Measurements from ENCODE around the gene HNRNPC. TPM values are rescaled to one million over a fixed set of nuclear protein-coding genes. Genes with fewer than 3 reads are reported as not detected.
A peak's percentile ranks its signal among the peaks of the same experiment; 100 is the strongest.
"Not testable (repeated sequence)": the region's sequence is repeated elsewhere in the genome, so short reads cannot be mapped to it uniquely, and the experiment has no call there.

HNRNPC gene
- total and polyA plus RNA-seq, 8 donors, result 118 to 269 (median 184) TPM

DNA sequence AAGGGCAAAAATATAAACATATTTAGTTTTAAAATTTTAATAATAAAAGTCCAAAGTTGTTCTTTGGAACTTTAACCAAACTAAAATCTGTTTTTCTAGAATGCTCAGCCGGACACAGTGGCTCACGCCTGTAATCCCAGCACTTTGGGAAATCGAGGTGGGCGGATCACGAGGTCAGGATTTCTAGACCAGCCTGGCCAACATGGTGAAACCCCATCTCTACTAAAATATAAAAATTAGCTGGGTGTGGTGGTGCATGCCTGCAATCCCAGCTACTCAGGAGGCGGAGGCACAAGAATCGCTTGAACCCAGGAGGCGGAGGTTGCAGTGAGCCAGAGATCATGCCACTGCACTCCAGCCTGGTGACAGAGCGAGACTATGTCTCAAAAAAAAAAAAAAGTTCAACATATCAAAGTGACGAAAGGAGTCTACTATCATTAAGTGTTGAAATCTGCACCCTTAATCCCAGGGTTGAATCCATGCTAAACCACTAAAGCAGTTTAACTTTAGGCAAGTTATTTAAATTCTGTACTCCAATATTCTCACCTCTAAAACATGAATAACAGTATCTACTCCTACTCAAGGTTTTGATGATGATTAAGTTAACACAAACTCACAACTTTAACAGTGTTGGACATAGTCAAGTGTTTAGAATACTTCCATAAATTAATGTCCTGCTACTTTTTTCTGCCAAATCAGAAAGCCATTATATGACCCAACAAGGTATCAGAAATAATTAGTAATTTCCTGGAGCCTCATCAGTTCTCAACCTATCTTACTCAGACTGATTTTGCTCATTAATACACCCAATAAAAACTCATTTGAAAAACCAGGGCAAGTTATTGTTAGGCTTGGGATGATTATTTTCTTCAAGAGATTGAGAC lies 11.0 kb downstream of the HNRNPC start:
- TF ChIP-seq, protein P1, sequence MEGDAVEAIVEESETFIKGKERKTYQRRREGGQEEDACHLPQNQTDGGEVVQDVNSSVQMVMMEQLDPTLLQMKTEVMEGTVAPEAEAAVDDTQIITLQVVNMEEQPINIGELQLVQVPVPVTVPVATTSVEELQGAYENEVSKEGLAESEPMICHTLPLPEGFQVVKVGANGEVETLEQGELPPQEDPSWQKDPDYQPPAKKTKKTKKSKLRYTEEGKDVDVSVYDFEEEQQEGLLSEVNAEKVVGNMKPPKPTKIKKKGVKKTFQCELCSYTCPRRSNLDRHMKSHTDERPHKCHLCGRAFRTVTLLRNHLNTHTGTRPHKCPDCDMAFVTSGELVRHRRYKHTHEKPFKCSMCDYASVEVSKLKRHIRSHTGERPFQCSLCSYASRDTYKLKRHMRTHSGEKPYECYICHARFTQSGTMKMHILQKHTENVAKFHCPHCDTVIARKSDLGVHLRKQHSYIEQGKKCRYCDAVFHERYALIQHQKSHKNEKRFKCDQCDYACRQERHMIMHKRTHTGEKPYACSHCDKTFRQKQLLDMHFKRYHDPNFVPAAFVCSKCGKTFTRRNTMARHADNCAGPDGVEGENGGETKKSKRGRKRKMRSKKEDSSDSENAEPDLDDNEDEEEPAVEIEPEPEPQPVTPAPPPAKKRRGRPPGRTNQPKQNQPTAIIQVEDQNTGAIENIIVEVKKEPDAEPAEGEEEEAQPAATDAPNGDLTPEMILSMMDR (IDR thresholded peaks at IDR 0.05), result no peak
- Histone ChIP-seq H3K27me3 (no peaks in the 10 kb centered on the region), H3K4me3 (no peak overlapping the region), H3K27ac (no peak overlapping the region), H3K4me1 (peaks cover 21 to 51% (median 48%) of the 10 kb centered on the region in 3 donors), H3K36me3 (peaks cover 0 to 28% (median 4%) of the 10 kb centered on the region in 3 donors), H3K9me3 (no peaks in the 10 kb centered on the region)
- WGBS, 2 donors, result 72 to 86% methylated on average over 10 of the region's 10 CpGs
- FAIRE-seq (no peak), ATAC-seq (no peak), DNase-seq (no peak)
- intact Hi-C loops (cut with DNase I), result no loop called here

DNA sequence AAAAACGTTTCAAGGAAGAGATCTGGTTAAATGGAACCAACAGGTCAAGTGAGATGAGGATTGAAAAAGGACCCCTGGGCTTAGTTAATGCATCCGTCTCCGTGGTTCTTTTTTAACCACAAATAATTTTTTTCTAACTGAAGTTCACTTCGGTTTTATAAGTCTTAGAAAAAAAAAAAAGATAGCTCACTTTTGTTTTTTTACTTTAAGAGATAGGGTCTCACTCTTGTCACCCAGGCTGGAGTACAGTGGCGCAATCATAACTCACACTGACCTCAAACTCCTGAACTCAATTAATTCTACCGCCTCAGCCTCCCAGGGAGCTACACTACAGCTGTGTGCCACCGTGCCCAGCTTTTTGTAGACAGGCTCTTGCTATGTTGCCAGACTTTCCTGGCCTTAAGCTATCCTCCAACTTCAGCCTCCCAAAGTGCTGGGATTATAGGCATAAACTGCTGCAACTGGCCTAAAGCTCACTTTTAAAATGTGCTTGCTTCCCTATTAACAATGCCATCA lies 11.8 kb downstream of the HNRNPC start:
- no peaks in the 10 kb centered on the region for H3K9me3 ChIP-seq
- TF ChIP-seq, protein P1 (IDR thresholded peaks at IDR 0.05), result no peak
- intact Hi-C loops (cut with DNase I), result no loop called here
- peaks cover 14 to 44% (median 40%) of the 10 kb centered on the region in 3 donors for H3K4me1 ChIP-seq
- no peak for FAIRE-seq
- no peak overlapping the region for H3K4me3 ChIP-seq
- H3K27ac ChIP-seq, result no peak overlapping the region
- 32% methylated on average over 7 of the region's 7 CpGs for WGBS, 2 donors
- DNase-seq, result no peak
- H3K27me3 ChIP-seq, result no peaks in the 10 kb centered on the region
- peak in 3 of 4 donors; percentile 38 to 47 (median 44) for ATAC-seq
- H3K36me3 ChIP-seq, result peaks cover 0 to 21% (median 4%) of the 10 kb centered on the region in 3 donors

DNA sequence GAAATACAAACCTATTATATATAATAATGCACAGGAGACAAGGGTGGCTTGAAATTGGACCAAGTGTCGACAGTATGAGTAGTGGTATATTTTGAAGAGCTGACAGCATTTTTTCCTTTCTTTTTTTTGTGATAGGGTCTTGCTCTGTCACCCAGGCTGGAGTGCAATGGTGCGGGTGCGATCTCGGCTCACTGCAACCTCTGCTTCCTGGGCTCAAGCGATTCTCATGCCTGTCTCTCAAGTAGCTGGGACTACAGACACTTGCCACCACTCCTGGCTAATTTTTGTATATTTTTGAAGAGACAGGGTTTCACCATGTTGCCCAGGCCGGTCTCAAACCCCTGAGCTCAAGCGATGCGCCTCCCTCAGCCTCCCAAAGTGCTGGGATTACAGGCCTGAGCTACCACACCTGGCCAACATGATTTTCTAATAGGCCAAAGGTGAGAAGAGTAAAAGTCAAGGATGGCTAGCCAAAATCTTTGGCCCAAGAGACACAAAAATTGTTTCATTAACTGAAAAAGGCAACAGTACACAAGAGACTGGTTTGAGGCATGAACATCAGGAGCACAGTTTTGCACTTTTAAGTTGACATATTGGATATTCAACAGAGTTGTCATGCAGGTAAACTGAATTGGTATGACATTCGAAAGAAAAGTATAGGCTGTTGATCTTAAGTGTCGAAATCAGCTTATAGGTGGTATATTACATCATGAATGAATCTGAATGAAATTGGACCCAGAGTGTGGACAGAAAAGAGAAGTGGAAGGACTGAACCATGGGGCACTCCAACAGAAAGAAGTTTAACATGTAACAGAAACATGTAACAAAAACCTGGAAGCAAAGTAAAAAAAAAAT lies 12.5 kb downstream of the HNRNPC start:
- intact Hi-C loops (cut with DNase I), result no loop called here
- Histone ChIP-seq H3K4me1 (peaks cover 12 to 37% (median 33%) of the 10 kb centered on the region in 3 donors), H3K4me3 (no peak overlapping the region), H3K27me3 (no peaks in the 10 kb centered on the region), H3K36me3 (peaks cover 0 to 15% (median 4%) of the 10 kb centered on the region in 3 donors), H3K9me3 (no peaks in the 10 kb centered on the region), H3K27ac (no peak overlapping the region)
- DNase-seq (no peak), FAIRE-seq (no peak), ATAC-seq (no peak)
- WGBS, 2 donors, result 88 to 91% methylated on average over 10 of the region's 10 CpGs
- TF ChIP-seq, protein P1 (IDR thresholded peaks at IDR 0.05), result no peak

DNA sequence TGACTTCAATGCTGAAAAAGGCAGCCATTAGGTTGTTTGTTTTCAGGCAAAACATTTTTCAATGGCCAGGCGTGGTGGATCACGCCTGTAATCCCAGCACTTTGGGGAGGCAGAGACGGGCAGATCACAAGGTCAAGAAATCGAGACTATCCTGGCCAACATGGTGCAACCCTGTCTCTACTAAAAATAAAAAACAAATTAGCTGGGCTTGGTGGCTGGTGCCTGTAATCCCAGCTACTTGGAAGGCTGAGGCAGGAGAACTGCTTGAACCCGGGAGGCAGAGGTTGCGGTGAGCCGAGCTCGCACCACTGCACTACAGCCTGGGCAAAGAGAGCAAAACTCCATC lies 13.2 kb downstream of the HNRNPC start:
- H3K27me3 ChIP-seq, result not testable (repeated sequence)
- peaks cover 0 to 15% (median 4%) of the 10 kb centered on the region in 3 donors for H3K36me3 ChIP-seq
- H3K4me1 ChIP-seq, result peaks cover 7 to 34% (median 26%) of the 10 kb centered on the region in 3 donors

More for the DNA sequence above, 13.2 kb downstream of the HNRNPC start:
- H3K9me3 ChIP-seq; DNase-seq; intact Hi-C loops (cut with DNase I); H3K4me3 ChIP-seq; H3K27ac ChIP-seq; ATAC-seq; FAIRE-seq: not testable (repeated sequence)
- 78 to 80% methylated on average over 8 of the region's 8 CpGs for WGBS, 2 donors

Data from pancreas (tissue), 10 donors.